Adrenal gland (tissue), 5 donors: Measurements from ENCODE around the gene MSH2.

Experiments
- CTCF ChIP-seq, 6 experiments: fragments of 450-650 bp in 4 of 6; fragments of 200-600 bp in 2 of 6; sonication (generic) in 1 of 6; IDR thresholded peaks; 1 replicate in 5 of 6; 2 replicates in 1 of 6; pipeline versions ENCODE4 v1.5.1 to v1.8.0; 2016 to 2021; ENCODE audit warnings: antibody characterized with exemption in 6 of 6, mild to moderate bottlenecking in 2 of 6, moderate library complexity in 1 of 6
- POLR2A ChIP-seq, 2 donors: fragments of 450-650 bp; IDR thresholded peaks; one replicate each; pipeline ENCODE4 v1.6.1; 2017; ENCODE audit warnings: antibody characterized with exemption in 2 of 2, mild to moderate bottlenecking in 2 of 2, moderate library complexity in 1 of 2
- donor health status: DM: no; HTN: no; CAD: no.

- no peak for TF ChIP-seq CTCF (IDR thresholded peaks at IDR 0.05)
- no peak for TF ChIP-seq POLR2A (IDR thresholded peaks at IDR 0.05)
These were observed 87.5 kb downstream of the MSH2 start for GRCh38 chr2:47490406-47490805.
